Measurements from ENCODE around the gene RAF1. TPM values are rescaled to one million over a fixed set of nuclear protein-coding genes. Genes with fewer than 3 reads are reported as not detected.
A peak's percentile ranks its signal among the peaks of the same experiment; 100 is the strongest.

Gene RAF1
- total and polyA plus RNA-seq, 9 of the 15 experiments (the other 6 are each of a cell fraction or from before 2014, with no cell fraction given), result 28.0 to 183 (median 85.6) TPM

- TF ChIP-seq RBM25 (IDR thresholded peaks at IDR 0.05; ENCODE audit: low read depth, low read length, severe bottlenecking) (peak; percentile 74), TCF7 (IDR thresholded peaks at IDR 0.05; ENCODE audit: borderline replicate concordance) (peak; percentile 70), COPS2 (conservative IDR thresholded peaks at IDR 0.05) (no peak), ZNF395 (CRISPR knock-in tag; IDR thresholded peaks at IDR 0.05) (no peak; the same call in 1 of the 2 replicates), MECOM (CRISPR knock-in tag; IDR thresholded peaks at IDR 0.05) (no peak), SMARCA4 (IDR thresholded peaks at IDR 0.05) (no peak), ZNF224 (CRISPR knock-in tag; IDR thresholded peaks at IDR 0.05) (no peak; the same call in 1 of the 2 replicates), ZNF124 (CRISPR knock-in tag; IDR thresholded peaks at IDR 0.05) (peak; percentile 82; the same call in 1 of the 2 replicates), ZNF518B (CRISPR knock-in tag; IDR thresholded peaks at IDR 0.05) (no peak), MCM7 (IDR thresholded peaks at IDR 0.05) (no peak), NR1H2 (CRISPR knock-in tag; IDR thresholded peaks at IDR 0.05) (peak; percentile 48), UBTF (IDR thresholded peaks at IDR 0.05; ENCODE audit: borderline replicate concordance in 1 of 2, low read depth in 2 of 2, low read length in 2 of 2) (peak; percentile 94 to 97; a peak in 3 of 4 replicates), ZNF696 (CRISPR knock-in tag; conservative IDR thresholded peaks at IDR 0.05) (no peak), ZBTB26 (CRISPR knock-in tag; IDR thresholded peaks at IDR 0.05) (no peak), XRCC4 (IDR thresholded peaks at IDR 0.05; ENCODE audit: extremely low read depth, insufficient read depth, insufficient read length) (no peak), TBP (optimal IDR thresholded peaks at IDR 0.05; ENCODE audit: low read depth, low read length) (peak; percentile 93), NFIC (IDR thresholded peaks at IDR 0.05) (peak; percentile 64), KLF13 (tag; IDR thresholded peaks at IDR 0.05; ENCODE audit: borderline replicate concordance, low read depth) (no peak; the same call in 1 of the 2 replicates)
Observed at GRCh38 chr3:12556690-12557472, 107.0 kb downstream of the RAF1 start, which contains the start of gene MKRN2 (continued).

Measured in K562 (cell line).